Breast epithelium (tissue), 3 donors: Measurements from ENCODE around the gene KRT83.

Source experiments
- POLR2A ChIP-seq: fragments of 450-650 bp; IDR thresholded peaks from one replicate; pipeline ENCODE4 v1.6.1; 2016; ENCODE audit warnings: antibody characterized with exemption, mild to moderate bottlenecking, moderate library complexity
- TF ChIP-seq, protein P1 (sequence below), 3 donors: fragments of 450-650 bp; IDR thresholded peaks; one replicate each; pipeline ENCODE4 v1.5.1; 2016 to 2017; ENCODE audit warnings: antibody characterized with exemption in 3 of 3, mild to moderate bottlenecking in 3 of 3, moderate library complexity in 3 of 3

DNA sequence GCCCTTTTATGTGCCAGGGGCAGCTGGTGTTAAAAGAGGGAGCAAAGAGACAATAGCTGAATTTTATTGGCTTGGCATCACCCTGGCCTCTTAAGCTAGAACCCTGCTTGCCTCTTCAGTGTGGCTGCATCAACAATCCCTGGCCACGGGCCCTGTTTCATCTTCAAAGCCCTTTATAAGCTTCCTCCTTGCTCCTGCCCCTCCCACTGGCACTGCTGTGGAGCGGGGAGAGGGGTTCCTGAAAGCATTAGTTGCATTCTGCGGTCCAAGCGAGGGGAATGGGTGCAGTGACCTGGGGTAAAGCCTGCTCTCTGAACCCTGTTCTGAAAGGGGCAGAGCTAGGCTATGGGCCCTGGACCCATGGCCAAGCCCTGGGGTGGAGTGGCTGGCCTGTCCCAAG is 220 bp upstream of the KRT83 start:
- TF ChIP-seq, protein P1, sequence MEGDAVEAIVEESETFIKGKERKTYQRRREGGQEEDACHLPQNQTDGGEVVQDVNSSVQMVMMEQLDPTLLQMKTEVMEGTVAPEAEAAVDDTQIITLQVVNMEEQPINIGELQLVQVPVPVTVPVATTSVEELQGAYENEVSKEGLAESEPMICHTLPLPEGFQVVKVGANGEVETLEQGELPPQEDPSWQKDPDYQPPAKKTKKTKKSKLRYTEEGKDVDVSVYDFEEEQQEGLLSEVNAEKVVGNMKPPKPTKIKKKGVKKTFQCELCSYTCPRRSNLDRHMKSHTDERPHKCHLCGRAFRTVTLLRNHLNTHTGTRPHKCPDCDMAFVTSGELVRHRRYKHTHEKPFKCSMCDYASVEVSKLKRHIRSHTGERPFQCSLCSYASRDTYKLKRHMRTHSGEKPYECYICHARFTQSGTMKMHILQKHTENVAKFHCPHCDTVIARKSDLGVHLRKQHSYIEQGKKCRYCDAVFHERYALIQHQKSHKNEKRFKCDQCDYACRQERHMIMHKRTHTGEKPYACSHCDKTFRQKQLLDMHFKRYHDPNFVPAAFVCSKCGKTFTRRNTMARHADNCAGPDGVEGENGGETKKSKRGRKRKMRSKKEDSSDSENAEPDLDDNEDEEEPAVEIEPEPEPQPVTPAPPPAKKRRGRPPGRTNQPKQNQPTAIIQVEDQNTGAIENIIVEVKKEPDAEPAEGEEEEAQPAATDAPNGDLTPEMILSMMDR (IDR thresholded peaks at IDR 0.05), result no peak
- TF ChIP-seq POLR2A, result no peak
